B cell (primary cell): ENCODE results near the gene REM2. TPM values are rescaled to one million over a fixed set of nuclear protein-coding genes. Genes with fewer than 3 reads are reported as not detected.

Experiments
- ATAC-seq: fragments of 200-7000 bp; cut with Tn5 transposase; one replicate; pipeline ENCODE4 v1.10.0; 2021; ENCODE audit warnings: low read depth, mild to moderate bottlenecking, moderate number of reproducible peaks, moderate library complexity
- CTCF ChIA-PET: fragments of 350-600 bp; sonication (Branson Sonifier 250); formaldehyde crosslinking; loops from one replicate; lab custom pipeline; 2021; ENCODE audit warnings: antibody characterized with exemption, inconsistent platforms; lab: Charles Lee
- POLR2A ChIA-PET: fragments of 350-600 bp; sonication (Branson Sonifier 250); formaldehyde crosslinking; loops from one replicate; lab custom pipeline; 2021; ENCODE audit warnings: antibody characterized with exemption; lab: Charles Lee
- DNase-seq: peaks from one replicate; pipeline ENCODE4 v3.0.0; 2013
- H2AFZ ChIP-seq: 2 replicates; pipeline ENCODE4 v1.6.1; 2012; ENCODE audit warnings: mild to moderate bottlenecking, low read depth, low read length; ENCODE audit not compliant: insufficient read depth, poor library complexity, severe bottlenecking
- H3K27ac ChIP-seq, 2 donors: 1 replicate in 1 of 2; 2 replicates in 1 of 2; pipeline ENCODE4 v1.5.1; 2012 to 2013; ENCODE audit warnings: low read length in 2 of 2, mild to moderate bottlenecking in 2 of 2, moderate library complexity in 1 of 2
- H3K27me3 ChIP-seq, 4 experiments: fragments of 200-600 bp in 1 of 4; sonication (generic) in 1 of 4; replicated peaks in 1 of 4; 1 replicate in 2 of 4; 2 replicates in 2 of 4; pipeline versions ENCODE4 v1.6.1 to v1.7.0; 2013 to 2016; ENCODE audit warnings: low read length in 3 of 4, mild to moderate bottlenecking in 2 of 4, mixed read lengths in 1 of 4, moderate library complexity in 1 of 4; ENCODE audit not compliant: insufficient read depth in 4 of 4, control insufficient read depth in 3 of 4; ENCODE audit errors: control extremely low read depth in 1 of 4
- H3K36me3 ChIP-seq, 2 experiments: replicated peaks in 1 of 2; 1 replicate in 1 of 2; 2 replicates in 1 of 2; pipeline versions ENCODE4 v1.6.1 to v1.7.1; 2013; ENCODE audit warnings: low read length in 1 of 2; ENCODE audit not compliant: insufficient read depth in 2 of 2, control insufficient read depth in 1 of 2; ENCODE audit errors: control extremely low read depth in 1 of 2, extremely low read depth in 1 of 2
- H3K4me1 ChIP-seq, 2 donors: fragments of 200-600 bp in 1 of 2; sonication (generic) in 1 of 2; 1 replicate in 1 of 2; 2 replicates in 1 of 2; pipeline versions ENCODE4 v1.5.1 to v1.6.1; 2013 to 2017; ENCODE audit warnings: low read length in 2 of 2; ENCODE audit not compliant: control insufficient read depth in 2 of 2, insufficient read depth in 2 of 2
- H3K4me2 ChIP-seq: replicated peaks from 2 replicates; pipeline ENCODE3; 2012; ENCODE audit warnings: mild to moderate bottlenecking, low read depth, low read length; ENCODE audit not compliant: poor library complexity, severe bottlenecking
- H3K4me3 ChIP-seq, 5 experiments: fragments of 200-600 bp in 1 of 5; sonication (generic) in 1 of 5; 1 replicate in 3 of 5; 2 replicates in 2 of 5; pipeline versions ENCODE4 v1.5.1 to v1.7.0; 2011 to 2016; ENCODE audit warnings: low read length in 4 of 5, mild to moderate bottlenecking in 4 of 5, low read depth in 2 of 5, control low read depth in 1 of 5, moderate library complexity in 1 of 5; ENCODE audit not compliant: insufficient read depth in 1 of 5; ENCODE audit errors: control extremely low read depth in 1 of 5, extremely low read depth in 1 of 5
- H3K79me2 ChIP-seq: fragments of 200-600 bp; sonication (generic); one replicate; pipeline ENCODE4 v1.6.0; 2016; ENCODE audit warnings: low read length; ENCODE audit not compliant: control insufficient read depth, insufficient read depth
- H3K9ac ChIP-seq: fragments of 200-600 bp; sonication (generic); 2 replicates; pipeline ENCODE4 v1.6.1; 2017; ENCODE audit warnings: mild to moderate bottlenecking, low read length, moderate library complexity
- H3K9me3 ChIP-seq, 3 donors: one replicate each; pipeline versions ENCODE4 v1.6.1 to v1.7.1; 2013; ENCODE audit warnings: low read length in 2 of 3; ENCODE audit not compliant: control insufficient read depth in 2 of 3, insufficient read depth in 1 of 3; ENCODE audit errors: control extremely low read depth in 1 of 3
- H4K20me1 ChIP-seq: 2 replicates; pipeline ENCODE4 v1.6.0; 2012; ENCODE audit warnings: mild to moderate bottlenecking, low read length; ENCODE audit not compliant: insufficient read depth, control insufficient read depth, poor library complexity, severe bottlenecking
- H3K27ac Mint-ChIP-seq: one replicate; pipeline ENCODE4 v1.8.0; 2021; ENCODE audit warnings: mixed read lengths
- H3K27me3 Mint-ChIP-seq: one replicate; pipeline ENCODE4 v1.8.0; 2021; ENCODE audit warnings: mixed read lengths
- H3K4me1 Mint-ChIP-seq: one replicate; pipeline ENCODE4 v1.8.0; 2021; ENCODE audit warnings: mixed read lengths
- H3K4me3 Mint-ChIP-seq: one replicate; pipeline ENCODE4 v1.8.0; 2021; ENCODE audit warnings: mixed read lengths
- H3K9me3 Mint-ChIP-seq: one replicate; pipeline ENCODE4 v1.8.0; 2022; ENCODE audit warnings: mixed read lengths; ENCODE audit not compliant: insufficient read depth
- EZH2 ChIP-seq: IDR thresholded peaks from 2 replicates; pipeline ENCODE4 v1.6.1; 2012; ENCODE audit warnings: borderline replicate concordance, low read depth, mild to moderate bottlenecking, moderate library complexity, low read length; ENCODE audit not compliant: insufficient read depth, poor library complexity, severe bottlenecking
- WGBS: methylation state at CpG from one replicate; pipeline ENCODE4 v1.1.5; 2013; ENCODE audit warnings: missing lambda C conversion rate; ENCODE audit not compliant: insufficient coverage; 5-methylcytosine and 5-hydroxymethylcytosine counted together
- intact Hi-C: fragments of 100-400 bp; cut with micrococcal nuclease; formaldehyde crosslinking; loops from one replicate; pipeline ENCODE4 v1.10.0; 2022
- polyA plus RNA-seq: library from polyadenylated mRNA; depleted of rRNA; stranded (reverse); fragments of >200 nt; gene quantifications from 2 replicates; pipeline ENCODE4 v1.2.3, GENCODE V29; 2012
- total RNA-seq, 2 donors: library from RNA; stranded (reverse); fragments of 120-200 nt in 1 of 2; gene quantifications; 1 replicate in 1 of 2; 2 replicates in 1 of 2; pipeline versions ENCODE4 v1.2.3 to v1.2.4, GENCODE V29; 2013 to 2022
- TF ChIP-seq, protein P1 (sequence below): fragments of 200-600 bp; IDR thresholded peaks from one replicate; pipeline ENCODE4 v1.8.0; 2022; ENCODE audit warnings: antibody characterized with exemption, mild to moderate bottlenecking

Gene REM2
- total and polyA plus RNA-seq, 2 donors (not counting 1 experiment from before 2014, with no cell fraction given): 5.6 to 12.9 TPM

GRCh38 chr14:22886500-22887259 lies 3.7 kb downstream of the REM2 start:
- peak overlapping the region; percentile 75 for H3K9ac ChIP-seq
- H3K27me3 Mint-ChIP-seq: no peaks in the 10 kb centered on the region

More at GRCh38 chr14:22886500-22887259, 3.7 kb downstream of the REM2 start:
- H3K4me1 Mint-ChIP-seq: peaks cover 71% of the 10 kb centered on the region
- H4K20me1 ChIP-seq: no peaks in the 10 kb centered on the region
- POLR2A ChIA-PET: interaction anchor here (0.5 to 5.3 kb wide), 15 partner anchors 13 to 1410 kb away, joined by 3 to 61 read pairs (median 4); partner anchors contain the start of genes ACIN1, C14orf119, LRP10 and OXA1L
- H3K27ac ChIP-seq: peak overlapping the region; percentile 85 to 94
- no peaks in the 10 kb centered on the region for H3K9me3 ChIP-seq
- no peaks in the 10 kb centered on the region for H3K36me3 ChIP-seq
- peak overlapping the region; percentile 77 for H2AFZ ChIP-seq
- H3K4me1 ChIP-seq: peaks cover 55 to 83% of the 10 kb centered on the region in 2 donors
- H3K79me2 ChIP-seq: peaks cover 16% of the 10 kb centered on the region
- peak overlapping the region; percentile 85 for H3K4me2 ChIP-seq
- no peaks in the 10 kb centered on the region for H3K9me3 Mint-ChIP-seq
- ATAC-seq: peak; percentile 62
- CTCF ChIA-PET: interaction anchor here (0.6 to 7.0 kb wide), 13 partner anchors 10 to 316 kb away, joined by 3 to 101 read pairs (median 4); partner anchors contain the start of genes AJUBA and LRP10
- no peaks in the 10 kb centered on the region for H3K27me3 ChIP-seq
- H3K4me3 ChIP-seq: peak overlapping the region; percentile 44 to 83 (median 67)
- intact Hi-C loops: loop anchor here (1.0 to 5.0 kb wide), 4 partner anchors 33 to 416 kb away; partner anchors contain the start of genes DAD1, PPP1R3E and RBM23
- H3K27ac Mint-ChIP-seq: peak overlapping the region; percentile 99
- TF ChIP-seq, protein P1, sequence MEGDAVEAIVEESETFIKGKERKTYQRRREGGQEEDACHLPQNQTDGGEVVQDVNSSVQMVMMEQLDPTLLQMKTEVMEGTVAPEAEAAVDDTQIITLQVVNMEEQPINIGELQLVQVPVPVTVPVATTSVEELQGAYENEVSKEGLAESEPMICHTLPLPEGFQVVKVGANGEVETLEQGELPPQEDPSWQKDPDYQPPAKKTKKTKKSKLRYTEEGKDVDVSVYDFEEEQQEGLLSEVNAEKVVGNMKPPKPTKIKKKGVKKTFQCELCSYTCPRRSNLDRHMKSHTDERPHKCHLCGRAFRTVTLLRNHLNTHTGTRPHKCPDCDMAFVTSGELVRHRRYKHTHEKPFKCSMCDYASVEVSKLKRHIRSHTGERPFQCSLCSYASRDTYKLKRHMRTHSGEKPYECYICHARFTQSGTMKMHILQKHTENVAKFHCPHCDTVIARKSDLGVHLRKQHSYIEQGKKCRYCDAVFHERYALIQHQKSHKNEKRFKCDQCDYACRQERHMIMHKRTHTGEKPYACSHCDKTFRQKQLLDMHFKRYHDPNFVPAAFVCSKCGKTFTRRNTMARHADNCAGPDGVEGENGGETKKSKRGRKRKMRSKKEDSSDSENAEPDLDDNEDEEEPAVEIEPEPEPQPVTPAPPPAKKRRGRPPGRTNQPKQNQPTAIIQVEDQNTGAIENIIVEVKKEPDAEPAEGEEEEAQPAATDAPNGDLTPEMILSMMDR: peak; percentile 42
- TF ChIP-seq EZH2: no peak
- WGBS: 2% methylated on average over 77 of the region's 77 CpGs
- peak; percentile 89 for DNase-seq
- peak overlapping the region; percentile 97 for H3K4me3 Mint-ChIP-seq
